Measurements from ENCODE around the gene SCAMP2.

SCAMP2 gene

GRCh38 chr15:74858369-74858740 is 14.8 kb downstream of the SCAMP2 start:
- DNase-seq (ENCODE audit: low spot score): no peak

- no peak for DNase-seq (ENCODE audit: low spot score)
Observed at GRCh38 chr15:74857671-74858368, 15.3 kb downstream of the SCAMP2 start.

GRCh38 chr15:74857082-74857655 is 16.0 kb downstream of the SCAMP2 start:
- DNase-seq (ENCODE audit: low spot score): no peak

GRCh38 chr15:74856537-74856936 is 16.6 kb downstream of the SCAMP2 start:
- DNase-seq (ENCODE audit: low spot score): no peak

GRCh38 chr15:74855857-74856256 is 17.3 kb downstream of the SCAMP2 start:
- no peak for DNase-seq (ENCODE audit: low spot score)

- DNase-seq (ENCODE audit: low spot score): no peak
Observed at GRCh38 chr15:74854453-74855022, 18.6 kb downstream of the SCAMP2 start.

GRCh38 chr15:74851960-74852359 is 21.2 kb downstream of the SCAMP2 start:
- DNase-seq (ENCODE audit: low spot score): no peak

- no peak for DNase-seq (ENCODE audit: low spot score)
Observed at GRCh38 chr15:74850393-74850792, 22.8 kb downstream of the SCAMP2 start.

- DNase-seq (ENCODE audit: low spot score): no peak
Observed at GRCh38 chr15:74847432-74847831, 25.7 kb downstream of the SCAMP2 start.

- DNase-seq (ENCODE audit: low spot score): no peak
Observed at GRCh38 chr15:74845581-74845980, 27.6 kb downstream of the SCAMP2 start.

- DNase-seq (ENCODE audit: low spot score): no peak
Observed at GRCh38 chr15:74845208-74845568, 28.0 kb downstream of the SCAMP2 start.

GRCh38 chr15:74844319-74845207 is 28.6 kb downstream of the SCAMP2 start:
- no peak for DNase-seq (ENCODE audit: low spot score)

GRCh38 chr15:74843891-74844299 is 29.3 kb downstream of the SCAMP2 start:
- no peak for DNase-seq (ENCODE audit: low spot score)

GRCh38 chr15:74843445-74843828 is 29.7 kb downstream of the SCAMP2 start:
- DNase-seq (ENCODE audit: low spot score): no peak

- DNase-seq (ENCODE audit: low spot score): peak; percentile 89
Observed at GRCh38 chr15:74842581-74843444, 30.4 kb downstream of the SCAMP2 start, which contains the start of gene ULK3. ULK3 (minus strand) TSS chr15:74843156; CDS start chr15:74843105, 51 bp downstream.

- no peak for DNase-seq (ENCODE audit: low spot score)
Observed at GRCh38 chr15:74841891-74842373, 31.2 kb downstream of the SCAMP2 start.

GRCh38 chr15:74840851-74841775 is 32.1 kb downstream of the SCAMP2 start:
- no peak for DNase-seq (ENCODE audit: low spot score)

GRCh38 chr15:74839526-74840395 is 33.4 kb downstream of the SCAMP2 start:
- DNase-seq (ENCODE audit: low spot score): no peak
